Measurements from ENCODE around the gene IMP3. TPM values are rescaled to one million over a fixed set of nuclear protein-coding genes. Genes with fewer than 3 reads are reported as not detected.

Gene IMP3
- polyA plus RNA-seq, 1 donor from 2014 or later = 147 TPM

DNA sequence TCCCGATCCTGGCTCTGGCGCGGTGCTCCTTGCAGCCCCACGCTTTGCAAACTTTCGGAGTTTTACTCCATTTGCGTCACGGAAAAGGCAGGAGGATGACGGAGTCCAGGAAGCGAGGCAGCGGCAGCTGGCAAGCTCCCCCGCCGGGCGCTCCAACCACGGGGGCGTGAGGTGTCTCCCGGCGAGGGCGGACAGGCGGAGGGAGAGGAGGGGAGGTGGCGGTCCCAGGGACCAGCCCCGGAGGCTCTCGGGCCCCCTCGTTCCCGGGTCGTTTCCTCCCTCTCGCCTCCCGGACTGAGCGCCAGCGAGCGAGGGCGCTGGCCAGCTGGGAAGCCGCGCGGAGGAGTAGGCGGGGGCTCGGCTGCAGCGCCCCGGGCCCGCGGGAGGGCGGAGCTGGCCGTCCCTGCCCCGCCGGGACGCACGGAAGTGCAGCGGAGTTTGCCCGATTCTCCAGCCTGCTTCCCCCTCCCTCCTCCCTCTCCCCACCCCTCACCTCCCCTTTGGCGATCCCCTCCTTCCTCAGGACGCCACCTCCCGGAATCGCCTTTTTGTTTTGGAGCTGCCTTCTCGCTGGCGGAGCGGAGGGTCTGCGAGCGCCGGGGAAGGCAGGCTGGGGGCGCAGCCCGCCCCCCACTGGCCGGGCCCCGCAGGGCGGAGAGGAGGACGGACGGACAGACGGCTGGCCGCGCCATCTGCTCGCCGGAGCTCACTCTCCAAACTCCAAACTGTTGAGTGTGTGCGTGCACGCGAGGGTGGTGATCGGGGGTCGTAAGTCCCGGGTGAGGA lies 7.5 kb upstream of the IMP3 start, which contains the start of gene SNX33:
TSS of gene SNX33 (plus strand) at position 543 of the 786 bp plus-strand sequence. CDS start 1,191 bp downstream, outside the sequence.
- no peaks in the 10 kb centered on the region for H3K9me2 ChIP-seq (ENCODE audit: insufficient read depth, low read length)
- no peak for TF ChIP-seq EZH2 (IDR thresholded peaks at IDR 0.05; ENCODE audit: borderline replicate concordance, insufficient read depth, low read length, poor library complexity, severe bottlenecking)
- TF ChIP-seq MXI1 (conservative IDR thresholded peaks at IDR 0.05; ENCODE audit: poor library complexity, severe bottlenecking) = peak; percentile 38
- TF ChIP-seq, protein P1, sequence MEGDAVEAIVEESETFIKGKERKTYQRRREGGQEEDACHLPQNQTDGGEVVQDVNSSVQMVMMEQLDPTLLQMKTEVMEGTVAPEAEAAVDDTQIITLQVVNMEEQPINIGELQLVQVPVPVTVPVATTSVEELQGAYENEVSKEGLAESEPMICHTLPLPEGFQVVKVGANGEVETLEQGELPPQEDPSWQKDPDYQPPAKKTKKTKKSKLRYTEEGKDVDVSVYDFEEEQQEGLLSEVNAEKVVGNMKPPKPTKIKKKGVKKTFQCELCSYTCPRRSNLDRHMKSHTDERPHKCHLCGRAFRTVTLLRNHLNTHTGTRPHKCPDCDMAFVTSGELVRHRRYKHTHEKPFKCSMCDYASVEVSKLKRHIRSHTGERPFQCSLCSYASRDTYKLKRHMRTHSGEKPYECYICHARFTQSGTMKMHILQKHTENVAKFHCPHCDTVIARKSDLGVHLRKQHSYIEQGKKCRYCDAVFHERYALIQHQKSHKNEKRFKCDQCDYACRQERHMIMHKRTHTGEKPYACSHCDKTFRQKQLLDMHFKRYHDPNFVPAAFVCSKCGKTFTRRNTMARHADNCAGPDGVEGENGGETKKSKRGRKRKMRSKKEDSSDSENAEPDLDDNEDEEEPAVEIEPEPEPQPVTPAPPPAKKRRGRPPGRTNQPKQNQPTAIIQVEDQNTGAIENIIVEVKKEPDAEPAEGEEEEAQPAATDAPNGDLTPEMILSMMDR (IDR thresholded peaks at IDR 0.05; ENCODE audit: poor library complexity, severe bottlenecking) = peak; percentile 54
- no peaks in the 10 kb centered on the region for H3K36me3 ChIP-seq (ENCODE audit: insufficient read depth, low read length)
- H3K79me2 ChIP-seq (replicated peaks; ENCODE audit: insufficient read depth, low read length) = peaks cover 4% of the 10 kb centered on the region
- no peaks in the 10 kb centered on the region for H4K20me1 ChIP-seq (ENCODE audit: insufficient read depth)
- no peak within 1 kb of the TSS for H3K27ac ChIP-seq (ENCODE audit: low read length)
- H3F3A ChIP-seq (ENCODE audit: insufficient read depth, low read length, poor library complexity, severe bottlenecking) = no peaks in the 10 kb centered on the region
- H3K4me2 ChIP-seq (ENCODE audit: low read length) = peak within 1 kb of the TSS; percentile 50
- no peak within 1 kb of the TSS for H2AFZ ChIP-seq (ENCODE audit: low read depth, low read length)
- H3K27me3 ChIP-seq (ENCODE audit: insufficient read depth, low read depth, low read length) = peaks cover 27% of the 10 kb centered on the region
- peak within 1 kb of the TSS; percentile 48 for H3K9ac ChIP-seq (ENCODE audit: low read length)
- peak within 1 kb of the TSS; percentile 82 for H3K4me3 ChIP-seq (ENCODE audit: low read length)
- H3K9me3 ChIP-seq (ENCODE audit: low read length) = no peaks in the 10 kb centered on the region

DNA sequence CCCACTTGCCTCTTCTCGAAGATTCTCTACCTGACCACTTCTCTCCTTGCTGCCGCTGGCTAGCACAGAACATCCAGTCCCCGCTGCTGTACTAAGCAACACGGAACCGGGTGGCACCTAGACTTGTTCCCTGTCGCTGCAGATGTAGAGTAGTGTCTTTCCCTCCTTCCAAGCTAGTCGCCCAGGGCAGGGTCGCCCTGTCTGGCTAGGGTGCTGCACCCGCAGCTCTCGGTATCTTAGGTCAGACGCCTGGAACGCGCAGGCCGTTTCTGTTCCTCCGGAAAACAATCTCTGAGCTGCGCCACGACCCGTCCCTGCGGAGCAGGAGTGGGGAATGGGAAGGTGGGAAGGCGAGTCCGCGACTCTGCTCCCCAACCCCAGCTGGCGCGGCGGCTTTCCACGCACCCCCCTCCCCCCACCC lies 6.9 kb upstream of the IMP3 start:
- no peaks in the 10 kb centered on the region for H3K9me3 ChIP-seq (ENCODE audit: low read length)
- H4K20me1 ChIP-seq (ENCODE audit: insufficient read depth) = no peaks in the 10 kb centered on the region
- H3K79me2 ChIP-seq (replicated peaks; ENCODE audit: insufficient read depth, low read length) = peaks cover 4% of the 10 kb centered on the region
- H3K9ac ChIP-seq (ENCODE audit: low read length) = peak overlapping the region; percentile 48
- no peaks in the 10 kb centered on the region for H3F3A ChIP-seq (ENCODE audit: insufficient read depth, low read length, poor library complexity, severe bottlenecking)
- H3K4me2 ChIP-seq (ENCODE audit: low read length) = peak overlapping the region; percentile 50
- H3K27me3 ChIP-seq (ENCODE audit: insufficient read depth, low read depth, low read length) = peaks cover 27% of the 10 kb centered on the region
- peak overlapping the region; percentile 82 for H3K4me3 ChIP-seq (ENCODE audit: low read length)
- H3K36me3 ChIP-seq (ENCODE audit: insufficient read depth, low read length) = no peaks in the 10 kb centered on the region
- no peak overlapping the region for H3K27ac ChIP-seq (ENCODE audit: low read length)
- TF ChIP-seq MXI1 (conservative IDR thresholded peaks at IDR 0.05; ENCODE audit: poor library complexity, severe bottlenecking) (no peak), RAD21 (conservative IDR thresholded peaks at IDR 0.05) (no peak), SMC3 (conservative IDR thresholded peaks at IDR 0.05; ENCODE audit: poor library complexity) (no peak), EP300 (conservative IDR thresholded peaks at IDR 0.05; ENCODE audit: poor library complexity, severe bottlenecking) (no peak), POLR2AphosphoS5 (IDR thresholded peaks at IDR 0.05) (no peak), TAF1 (IDR thresholded peaks at IDR 0.05; ENCODE audit: low read depth) (no peak), EZH2 (IDR thresholded peaks at IDR 0.05; ENCODE audit: borderline replicate concordance, insufficient read depth, low read length, poor library complexity, severe bottlenecking) (no peak)
- TF ChIP-seq, protein P1 (IDR thresholded peaks at IDR 0.05; ENCODE audit: poor library complexity, severe bottlenecking) = no peak
- TF ChIP-seq, protein P2, sequence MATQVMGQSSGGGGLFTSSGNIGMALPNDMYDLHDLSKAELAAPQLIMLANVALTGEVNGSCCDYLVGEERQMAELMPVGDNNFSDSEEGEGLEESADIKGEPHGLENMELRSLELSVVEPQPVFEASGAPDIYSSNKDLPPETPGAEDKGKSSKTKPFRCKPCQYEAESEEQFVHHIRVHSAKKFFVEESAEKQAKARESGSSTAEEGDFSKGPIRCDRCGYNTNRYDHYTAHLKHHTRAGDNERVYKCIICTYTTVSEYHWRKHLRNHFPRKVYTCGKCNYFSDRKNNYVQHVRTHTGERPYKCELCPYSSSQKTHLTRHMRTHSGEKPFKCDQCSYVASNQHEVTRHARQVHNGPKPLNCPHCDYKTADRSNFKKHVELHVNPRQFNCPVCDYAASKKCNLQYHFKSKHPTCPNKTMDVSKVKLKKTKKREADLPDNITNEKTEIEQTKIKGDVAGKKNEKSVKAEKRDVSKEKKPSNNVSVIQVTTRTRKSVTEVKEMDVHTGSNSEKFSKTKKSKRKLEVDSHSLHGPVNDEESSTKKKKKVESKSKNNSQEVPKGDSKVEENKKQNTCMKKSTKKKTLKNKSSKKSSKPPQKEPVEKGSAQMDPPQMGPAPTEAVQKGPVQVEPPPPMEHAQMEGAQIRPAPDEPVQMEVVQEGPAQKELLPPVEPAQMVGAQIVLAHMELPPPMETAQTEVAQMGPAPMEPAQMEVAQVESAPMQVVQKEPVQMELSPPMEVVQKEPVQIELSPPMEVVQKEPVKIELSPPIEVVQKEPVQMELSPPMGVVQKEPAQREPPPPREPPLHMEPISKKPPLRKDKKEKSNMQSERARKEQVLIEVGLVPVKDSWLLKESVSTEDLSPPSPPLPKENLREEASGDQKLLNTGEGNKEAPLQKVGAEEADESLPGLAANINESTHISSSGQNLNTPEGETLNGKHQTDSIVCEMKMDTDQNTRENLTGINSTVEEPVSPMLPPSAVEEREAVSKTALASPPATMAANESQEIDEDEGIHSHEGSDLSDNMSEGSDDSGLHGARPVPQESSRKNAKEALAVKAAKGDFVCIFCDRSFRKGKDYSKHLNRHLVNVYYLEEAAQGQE (IDR thresholded peaks at IDR 0.05; ENCODE audit: borderline replicate concordance) = no peak
- no peak overlapping the region for H2AFZ ChIP-seq (ENCODE audit: low read depth, low read length)
- no peaks in the 10 kb centered on the region for H3K9me2 ChIP-seq (ENCODE audit: insufficient read depth, low read length)
